ENCODE data around the gene B4GALNT2. TPM values are rescaled to one million over a fixed set of nuclear protein-coding genes. Genes with fewer than 3 reads are reported as not detected.

The B4GALNT2 gene
- total and polyA plus RNA-seq, 2 donors (not counting 3 experiments of a cell fraction or from before 2014, with no cell fraction given) = 0.11 TPM; not detected in 1

DNA sequence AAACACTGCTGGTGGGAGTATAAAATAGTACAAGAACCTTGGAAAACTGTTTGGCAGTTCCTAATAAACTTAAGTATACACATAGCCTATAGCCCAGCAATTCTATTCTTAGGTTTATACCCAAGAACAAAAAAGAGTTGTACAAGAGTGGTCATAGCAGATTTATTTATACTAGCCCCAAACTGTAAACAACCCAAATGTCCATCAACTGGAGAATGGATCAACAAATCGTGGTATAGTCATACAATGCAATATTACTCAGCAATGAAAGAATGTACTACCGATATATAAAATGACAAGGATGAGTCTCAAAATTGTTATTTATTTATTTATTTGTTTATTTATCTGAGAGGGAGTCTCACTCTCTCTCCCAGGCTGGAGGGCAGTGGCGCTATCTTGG lies 54.7 kb downstream of the B4GALNT2 start:
- H3K4me1 ChIP-seq (ENCODE audit: control insufficient read depth, extremely low read depth, insufficient read depth, low read length) = peaks cover 8% of the 10 kb centered on the region
- no peaks in the 10 kb centered on the region for H3K9me1 ChIP-seq (replicated peaks; ENCODE audit: control insufficient read depth, extremely low read depth, insufficient read depth, low read length)
- no peaks in the 10 kb centered on the region for H3K9me3 ChIP-seq (replicated peaks; ENCODE audit: control insufficient read depth, insufficient read depth, low read length)
- no peak overlapping the region for H3K9ac ChIP-seq (replicated peaks; ENCODE audit: extremely low read depth, insufficient read depth, low read length)
- TF ChIP-seq POLR2AphosphoS5 (IDR thresholded peaks at IDR 0.05; ENCODE audit: insufficient read depth, low read depth, low read length) (no peak), EZH2 (IDR thresholded peaks at IDR 0.05; ENCODE audit: borderline replicate concordance, low read depth, low read length, severe bottlenecking) (no peak), POLR2A (IDR thresholded peaks at IDR 0.05; ENCODE audit: low read depth, low read length) (no peak), JUN (IDR thresholded peaks at IDR 0.05; ENCODE audit: borderline replicate concordance, insufficient read depth, insufficient read length, low read depth) (no peak), MYC (IDR thresholded peaks at IDR 0.05; ENCODE audit: low read depth, low read length) (no peak), GATA2 (IDR thresholded peaks at IDR 0.05; ENCODE audit: insufficient read depth, insufficient read length, low read depth, low read length) (no peak), FOS (IDR thresholded peaks at IDR 0.05; ENCODE audit: borderline replicate concordance, insufficient read depth, low read length) (no peak)
- TF ChIP-seq, protein P1, sequence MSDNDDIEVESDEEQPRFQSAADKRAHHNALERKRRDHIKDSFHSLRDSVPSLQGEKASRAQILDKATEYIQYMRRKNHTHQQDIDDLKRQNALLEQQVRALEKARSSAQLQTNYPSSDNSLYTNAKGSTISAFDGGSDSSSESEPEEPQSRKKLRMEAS (IDR thresholded peaks at IDR 0.05; ENCODE audit: insufficient read depth, insufficient read length) = no peak
- TF ChIP-seq, protein P2, sequence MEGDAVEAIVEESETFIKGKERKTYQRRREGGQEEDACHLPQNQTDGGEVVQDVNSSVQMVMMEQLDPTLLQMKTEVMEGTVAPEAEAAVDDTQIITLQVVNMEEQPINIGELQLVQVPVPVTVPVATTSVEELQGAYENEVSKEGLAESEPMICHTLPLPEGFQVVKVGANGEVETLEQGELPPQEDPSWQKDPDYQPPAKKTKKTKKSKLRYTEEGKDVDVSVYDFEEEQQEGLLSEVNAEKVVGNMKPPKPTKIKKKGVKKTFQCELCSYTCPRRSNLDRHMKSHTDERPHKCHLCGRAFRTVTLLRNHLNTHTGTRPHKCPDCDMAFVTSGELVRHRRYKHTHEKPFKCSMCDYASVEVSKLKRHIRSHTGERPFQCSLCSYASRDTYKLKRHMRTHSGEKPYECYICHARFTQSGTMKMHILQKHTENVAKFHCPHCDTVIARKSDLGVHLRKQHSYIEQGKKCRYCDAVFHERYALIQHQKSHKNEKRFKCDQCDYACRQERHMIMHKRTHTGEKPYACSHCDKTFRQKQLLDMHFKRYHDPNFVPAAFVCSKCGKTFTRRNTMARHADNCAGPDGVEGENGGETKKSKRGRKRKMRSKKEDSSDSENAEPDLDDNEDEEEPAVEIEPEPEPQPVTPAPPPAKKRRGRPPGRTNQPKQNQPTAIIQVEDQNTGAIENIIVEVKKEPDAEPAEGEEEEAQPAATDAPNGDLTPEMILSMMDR (IDR thresholded peaks at IDR 0.05; ENCODE audit: extremely low read depth in 1 of 2, insufficient read depth in 1 of 2, low read depth in 1 of 2, low read length in 2 of 2) = no peak
- H2AFZ ChIP-seq (ENCODE audit: low read depth, low read length) = no peak overlapping the region
- no peaks in the 10 kb centered on the region for H3K36me3 ChIP-seq (ENCODE audit: control insufficient read depth in 2 of 2, extremely low read depth in 1 of 2, insufficient read depth in 2 of 2, low read length in 2 of 2)
- BruUV-seq (replicated peaks) = no TSS peak
- FAIRE-seq (no peak), DNase-seq (ENCODE audit: low read depth, low spot score) (no peak)
- dilution Hi-C loops (cut with MboI; ENCODE audit: extremely low pct_ligation_motif_present, low sequenced_read_pairs) (no loop called here), intact Hi-C loops (cut with micrococcal nuclease) (no loop called here)
- H3K4me2 ChIP-seq (ENCODE audit: insufficient read depth, low read length) = no peak overlapping the region
- H3K27me3 ChIP-seq (ENCODE audit: control insufficient read depth in 2 of 2, insufficient read depth in 2 of 2, low read length in 2 of 2) = no peaks in the 10 kb centered on the region
- H3K27ac ChIP-seq (ENCODE audit: insufficient read depth, low read depth, low read length) = no peak overlapping the region
- no peaks in the 10 kb centered on the region for H3K79me2 ChIP-seq (ENCODE audit: control insufficient read depth, insufficient read depth, low read length)
- POLR2A ChIA-PET = no interaction called here
- H3K4me3 ChIP-seq (replicated peaks in 1 of 3; ENCODE audit: insufficient read depth in 1 of 3, low read depth in 1 of 3, low read length in 3 of 3) = no peak overlapping the region
- CTCF ChIA-PET = no interaction called here
- no peaks in the 10 kb centered on the region for H4K20me1 ChIP-seq (replicated peaks; ENCODE audit: control insufficient read depth, extremely low read depth, insufficient read depth, low read length)

Measured in endothelial cell of umbilical vein (primary cell).